ENCODE data around the gene ALDH6A1. TPM values are rescaled to one million over a fixed set of nuclear protein-coding genes. Genes with fewer than 3 reads are reported as not detected.
"Not testable (repeated sequence)": the region's sequence is repeated elsewhere in the genome, so short reads cannot be mapped to it uniquely, and the experiment has no call there.

Gene ALDH6A1
- total RNA-seq, 1 experiment from 2014 or later, result 21.6 TPM

DNA sequence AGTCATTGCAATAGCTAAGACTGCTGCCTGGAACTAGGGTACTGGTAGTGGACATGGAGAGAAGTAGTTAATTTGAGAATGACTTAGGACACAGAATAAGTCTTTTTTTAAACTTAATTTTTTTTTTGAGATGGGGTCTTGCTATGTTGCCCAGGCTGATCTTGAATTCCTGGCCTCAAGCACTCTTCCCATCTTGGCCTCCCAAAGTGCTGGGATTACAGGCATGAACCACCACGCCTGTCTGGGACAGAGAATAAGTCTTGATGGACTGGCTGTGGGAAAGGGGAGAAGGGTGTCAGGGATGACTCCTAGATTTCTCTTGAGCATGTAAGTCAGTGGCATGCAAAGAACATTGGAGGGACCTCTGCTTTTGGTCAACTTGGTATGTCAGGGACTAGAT lies 43.4 kb upstream of the ALDH6A1 start (continued):
- TF ChIP-seq ARID4B (CRISPR knock-in tag; IDR thresholded peaks at IDR 0.05; ENCODE audit: borderline replicate concordance) (no peak), SMAD4 (CRISPR knock-in tag; IDR thresholded peaks at IDR 0.05) (no peak), NR3C1 (CRISPR knock-in tag; conservative IDR thresholded peaks at IDR 0.05; ENCODE audit: low read depth) (no peak), SMAD3 (CRISPR knock-in tag; IDR thresholded peaks at IDR 0.05; ENCODE audit: borderline replicate concordance) (no peak), ZNF219 (CRISPR knock-in tag; IDR thresholded peaks at IDR 0.05; ENCODE audit: borderline replicate concordance) (no peak), HMGXB4 (CRISPR knock-in tag; IDR thresholded peaks at IDR 0.05) (no peak), ESRRA (CRISPR knock-in tag; IDR thresholded peaks at IDR 0.05; ENCODE audit: borderline replicate concordance) (no peak), EMX1 (CRISPR knock-in tag; IDR thresholded peaks at IDR 0.05) (no peak), ZNF423 (CRISPR knock-in tag; IDR thresholded peaks at IDR 0.05) (no peak)

GRCh38 chr14:74126315-74127013 lies 42.2 kb upstream of the ALDH6A1 start:
- ChIA-PET POLR2A (no interaction called here), CTCF (no interaction called here)
- no peaks in the 10 kb centered on the region for H3K27me3 Mint-ChIP-seq (ENCODE audit: low read depth)
- H3K4me3 Mint-ChIP-seq, result no peak overlapping the region
- peaks cover 12% of the 10 kb centered on the region for H3K36me3 Mint-ChIP-seq
- no peaks in the 10 kb centered on the region; the same call in 1 of the 2 replicates for H3K9me3 Mint-ChIP-seq
- no peaks in the 10 kb centered on the region for H3K4me1 Mint-ChIP-seq
- DNase-seq (ENCODE audit: low spot score), result no peak
- no peak for ATAC-seq
- TF ChIP-seq IRF2 (CRISPR knock-in tag; IDR thresholded peaks at IDR 0.05; ENCODE audit: borderline replicate concordance, low read depth), result no peak
- TF ChIP-seq JUN (CRISPR knock-in tag; IDR thresholded peaks at IDR 0.05), result no peak
- no peak for TF ChIP-seq NFATC4 (CRISPR knock-in tag; IDR thresholded peaks at IDR 0.05)
- TF ChIP-seq TCF7 (CRISPR knock-in tag; IDR thresholded peaks at IDR 0.05; ENCODE audit: low read depth), result no peak
- no peak for TF ChIP-seq SMAD4 (CRISPR knock-in tag; IDR thresholded peaks at IDR 0.05)
- TF ChIP-seq ZNF232 (CRISPR knock-in tag; IDR thresholded peaks at IDR 0.05), result no peak
- no peak for TF ChIP-seq JAZF1 (CRISPR knock-in tag; IDR thresholded peaks at IDR 0.05)
- TF ChIP-seq PRRX2 (CRISPR knock-in tag; IDR thresholded peaks at IDR 0.05), result no peak
- no peak for TF ChIP-seq ETV6 (CRISPR knock-in tag; IDR thresholded peaks at IDR 0.05)
- TF ChIP-seq ZNF121 (CRISPR knock-in tag; IDR thresholded peaks at IDR 0.05), result no peak
- TF ChIP-seq ZNF416 (CRISPR knock-in tag; IDR thresholded peaks at IDR 0.05), result no peak
- no peak for TF ChIP-seq MLX (CRISPR knock-in tag; IDR thresholded peaks at IDR 0.05)
- TF ChIP-seq, protein P1, sequence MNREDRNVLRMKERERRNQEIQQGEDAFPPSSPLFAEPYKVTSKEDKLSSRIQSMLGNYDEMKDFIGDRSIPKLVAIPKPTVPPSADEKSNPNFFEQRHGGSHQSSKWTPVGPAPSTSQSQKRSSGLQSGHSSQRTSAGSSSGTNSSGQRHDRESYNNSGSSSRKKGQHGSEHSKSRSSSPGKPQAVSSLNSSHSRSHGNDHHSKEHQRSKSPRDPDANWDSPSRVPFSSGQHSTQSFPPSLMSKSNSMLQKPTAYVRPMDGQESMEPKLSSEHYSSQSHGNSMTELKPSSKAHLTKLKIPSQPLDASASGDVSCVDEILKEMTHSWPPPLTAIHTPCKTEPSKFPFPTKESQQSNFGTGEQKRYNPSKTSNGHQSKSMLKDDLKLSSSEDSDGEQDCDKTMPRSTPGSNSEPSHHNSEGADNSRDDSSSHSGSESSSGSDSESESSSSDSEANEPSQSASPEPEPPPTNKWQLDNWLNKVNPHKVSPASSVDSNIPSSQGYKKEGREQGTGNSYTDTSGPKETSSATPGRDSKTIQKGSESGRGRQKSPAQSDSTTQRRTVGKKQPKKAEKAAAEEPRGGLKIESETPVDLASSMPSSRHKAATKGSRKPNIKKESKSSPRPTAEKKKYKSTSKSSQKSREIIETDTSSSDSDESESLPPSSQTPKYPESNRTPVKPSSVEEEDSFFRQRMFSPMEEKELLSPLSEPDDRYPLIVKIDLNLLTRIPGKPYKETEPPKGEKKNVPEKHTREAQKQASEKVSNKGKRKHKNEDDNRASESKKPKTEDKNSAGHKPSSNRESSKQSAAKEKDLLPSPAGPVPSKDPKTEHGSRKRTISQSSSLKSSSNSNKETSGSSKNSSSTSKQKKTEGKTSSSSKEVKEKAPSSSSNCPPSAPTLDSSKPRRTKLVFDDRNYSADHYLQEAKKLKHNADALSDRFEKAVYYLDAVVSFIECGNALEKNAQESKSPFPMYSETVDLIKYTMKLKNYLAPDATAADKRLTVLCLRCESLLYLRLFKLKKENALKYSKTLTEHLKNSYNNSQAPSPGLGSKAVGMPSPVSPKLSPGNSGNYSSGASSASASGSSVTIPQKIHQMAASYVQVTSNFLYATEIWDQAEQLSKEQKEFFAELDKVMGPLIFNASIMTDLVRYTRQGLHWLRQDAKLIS (CRISPR knock-in tag; IDR thresholded peaks at IDR 0.05; ENCODE audit: borderline replicate concordance), result no peak
- TF ChIP-seq, protein P2, sequence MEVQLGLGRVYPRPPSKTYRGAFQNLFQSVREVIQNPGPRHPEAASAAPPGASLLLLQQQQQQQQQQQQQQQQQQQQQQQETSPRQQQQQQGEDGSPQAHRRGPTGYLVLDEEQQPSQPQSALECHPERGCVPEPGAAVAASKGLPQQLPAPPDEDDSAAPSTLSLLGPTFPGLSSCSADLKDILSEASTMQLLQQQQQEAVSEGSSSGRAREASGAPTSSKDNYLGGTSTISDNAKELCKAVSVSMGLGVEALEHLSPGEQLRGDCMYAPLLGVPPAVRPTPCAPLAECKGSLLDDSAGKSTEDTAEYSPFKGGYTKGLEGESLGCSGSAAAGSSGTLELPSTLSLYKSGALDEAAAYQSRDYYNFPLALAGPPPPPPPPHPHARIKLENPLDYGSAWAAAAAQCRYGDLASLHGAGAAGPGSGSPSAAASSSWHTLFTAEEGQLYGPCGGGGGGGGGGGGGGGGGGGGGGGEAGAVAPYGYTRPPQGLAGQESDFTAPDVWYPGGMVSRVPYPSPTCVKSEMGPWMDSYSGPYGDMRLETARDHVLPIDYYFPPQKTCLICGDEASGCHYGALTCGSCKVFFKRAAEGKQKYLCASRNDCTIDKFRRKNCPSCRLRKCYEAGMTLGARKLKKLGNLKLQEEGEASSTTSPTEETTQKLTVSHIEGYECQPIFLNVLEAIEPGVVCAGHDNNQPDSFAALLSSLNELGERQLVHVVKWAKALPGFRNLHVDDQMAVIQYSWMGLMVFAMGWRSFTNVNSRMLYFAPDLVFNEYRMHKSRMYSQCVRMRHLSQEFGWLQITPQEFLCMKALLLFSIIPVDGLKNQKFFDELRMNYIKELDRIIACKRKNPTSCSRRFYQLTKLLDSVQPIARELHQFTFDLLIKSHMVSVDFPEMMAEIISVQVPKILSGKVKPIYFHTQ (CRISPR knock-in tag; IDR thresholded peaks at IDR 0.05), result no peak
- no peak overlapping the region for H3K27ac Mint-ChIP-seq

GRCh38 chr14:74125487-74125886 lies 41.2 kb upstream of the ALDH6A1 start:
- DNase-seq (ENCODE audit: low spot score); H3K27me3 Mint-ChIP-seq (ENCODE audit: low read depth); POLR2A ChIA-PET; H3K27ac Mint-ChIP-seq; ATAC-seq; H3K9me3 Mint-ChIP-seq; CTCF ChIA-PET; H3K4me1 Mint-ChIP-seq; H3K4me3 Mint-ChIP-seq: not testable (repeated sequence)
- peaks cover 16% of the 10 kb centered on the region for H3K36me3 Mint-ChIP-seq

All from WTC11 (cell line).